ENCODE data around the gene CFH. TPM values are rescaled to one million over a fixed set of nuclear protein-coding genes. Genes with fewer than 3 reads are reported as not detected.

CFH gene
- total RNA-seq, 1 donor from 2014 or later, result not detected

- TF ChIP-seq CTCF (IDR thresholded peaks at IDR 0.05; ENCODE audit: unreplicated experiment), result no peak
- Mint-ChIP-seq H3K4me1 (ENCODE audit: low read depth) (no peaks in the 10 kb centered on the region), H3K27me3 (no peaks in the 10 kb centered on the region), H3K27ac (no peak overlapping the region), H3K4me3 (ENCODE audit: low read depth) (no peak overlapping the region), H3K9me3 (ENCODE audit: low read depth) (no peaks in the 10 kb centered on the region), H3K36me3 (ENCODE audit: insufficient read depth) (no peaks in the 10 kb centered on the region)
- DNase-seq (ENCODE audit: low spot score, unreplicated experiment), result no peak
Measured at GRCh38 chr1:196674908-196675307, 23.1 kb downstream of the CFH start.

- Mint-ChIP-seq H3K4me3 (ENCODE audit: low read depth) (no peak overlapping the region), H3K27me3 (no peaks in the 10 kb centered on the region), H3K36me3 (ENCODE audit: insufficient read depth) (no peaks in the 10 kb centered on the region), H3K27ac (no peak overlapping the region), H3K4me1 (ENCODE audit: low read depth) (no peaks in the 10 kb centered on the region), H3K9me3 (ENCODE audit: low read depth) (no peaks in the 10 kb centered on the region)
- DNase-seq (ENCODE audit: low spot score, unreplicated experiment), result no peak
- no peak for TF ChIP-seq CTCF (IDR thresholded peaks at IDR 0.05; ENCODE audit: unreplicated experiment)
Measured at GRCh38 chr1:196677781-196678509, 26.1 kb downstream of the CFH start.

- Mint-ChIP-seq H3K9me3 (ENCODE audit: low read depth) (no peaks in the 10 kb centered on the region), H3K36me3 (ENCODE audit: insufficient read depth) (no peaks in the 10 kb centered on the region), H3K27ac (no peak overlapping the region), H3K4me3 (ENCODE audit: low read depth) (no peak overlapping the region), H3K27me3 (no peaks in the 10 kb centered on the region), H3K4me1 (ENCODE audit: low read depth) (no peaks in the 10 kb centered on the region)
- no peak for DNase-seq (ENCODE audit: low spot score, unreplicated experiment)
- TF ChIP-seq CTCF (IDR thresholded peaks at IDR 0.05; ENCODE audit: unreplicated experiment), result no peak
Measured at GRCh38 chr1:196678510-196678884, 26.7 kb downstream of the CFH start.

- Mint-ChIP-seq H3K36me3 (ENCODE audit: insufficient read depth) (no peaks in the 10 kb centered on the region), H3K4me1 (ENCODE audit: low read depth) (no peaks in the 10 kb centered on the region), H3K27ac (no peak overlapping the region), H3K27me3 (no peaks in the 10 kb centered on the region), H3K4me3 (ENCODE audit: low read depth) (no peak overlapping the region), H3K9me3 (ENCODE audit: low read depth) (no peaks in the 10 kb centered on the region)
- TF ChIP-seq CTCF (IDR thresholded peaks at IDR 0.05; ENCODE audit: unreplicated experiment), result no peak
- no peak for DNase-seq (ENCODE audit: low spot score, unreplicated experiment)
Measured at GRCh38 chr1:196680107-196680506, 28.3 kb downstream of the CFH start.

DNA sequence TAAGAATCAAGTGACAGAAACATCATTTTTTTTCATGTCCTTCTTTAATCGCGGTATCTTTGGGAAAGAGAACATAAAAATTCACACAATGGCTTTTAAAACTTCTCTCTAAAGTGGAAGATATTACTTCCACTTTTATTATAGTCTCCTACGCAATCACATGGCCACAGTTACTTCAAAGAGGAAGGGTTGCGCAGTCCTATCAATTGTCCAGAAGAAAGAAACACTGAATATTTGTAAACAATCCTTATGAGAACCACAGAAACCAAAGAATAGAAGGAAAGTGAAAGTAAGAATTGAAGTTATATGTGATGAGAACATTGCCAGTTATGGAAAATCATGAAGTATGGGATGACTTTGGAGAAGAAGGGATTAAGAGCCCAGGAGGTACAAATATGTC, 32.6 kb downstream of the CFH start:
- no peak for DNase-seq (ENCODE audit: low spot score, unreplicated experiment)
- Mint-ChIP-seq H3K9me3 (ENCODE audit: low read depth) (no peaks in the 10 kb centered on the region), H3K4me1 (ENCODE audit: low read depth) (no peaks in the 10 kb centered on the region), H3K36me3 (ENCODE audit: insufficient read depth) (no peaks in the 10 kb centered on the region), H3K27me3 (no peaks in the 10 kb centered on the region), H3K27ac (no peak overlapping the region), H3K4me3 (ENCODE audit: low read depth) (no peak overlapping the region)
- TF ChIP-seq CTCF (IDR thresholded peaks at IDR 0.05; ENCODE audit: unreplicated experiment), result no peak

All from progenitor cell of endocrine pancreas (in vitro differentiated cells).